ENCODE measurements around the gene COL17A1. TPM values are rescaled to one million over a fixed set of nuclear protein-coding genes. Genes with fewer than 3 reads are reported as not detected.

The COL17A1 gene
- total RNA-seq = under 1 TPM in 2 of 4 donors, not detected in 2; under 0.01 to 0.19 TPM

GRCh38 chr10:104085801-104086400, at the start of gene COL17A1:
Gene COL17A1, minus strand, starts transcription at chr10:104085880. Its CDS starts 5,207 bp downstream, at chr10:104080673.
- TF ChIP-seq, protein P1, sequence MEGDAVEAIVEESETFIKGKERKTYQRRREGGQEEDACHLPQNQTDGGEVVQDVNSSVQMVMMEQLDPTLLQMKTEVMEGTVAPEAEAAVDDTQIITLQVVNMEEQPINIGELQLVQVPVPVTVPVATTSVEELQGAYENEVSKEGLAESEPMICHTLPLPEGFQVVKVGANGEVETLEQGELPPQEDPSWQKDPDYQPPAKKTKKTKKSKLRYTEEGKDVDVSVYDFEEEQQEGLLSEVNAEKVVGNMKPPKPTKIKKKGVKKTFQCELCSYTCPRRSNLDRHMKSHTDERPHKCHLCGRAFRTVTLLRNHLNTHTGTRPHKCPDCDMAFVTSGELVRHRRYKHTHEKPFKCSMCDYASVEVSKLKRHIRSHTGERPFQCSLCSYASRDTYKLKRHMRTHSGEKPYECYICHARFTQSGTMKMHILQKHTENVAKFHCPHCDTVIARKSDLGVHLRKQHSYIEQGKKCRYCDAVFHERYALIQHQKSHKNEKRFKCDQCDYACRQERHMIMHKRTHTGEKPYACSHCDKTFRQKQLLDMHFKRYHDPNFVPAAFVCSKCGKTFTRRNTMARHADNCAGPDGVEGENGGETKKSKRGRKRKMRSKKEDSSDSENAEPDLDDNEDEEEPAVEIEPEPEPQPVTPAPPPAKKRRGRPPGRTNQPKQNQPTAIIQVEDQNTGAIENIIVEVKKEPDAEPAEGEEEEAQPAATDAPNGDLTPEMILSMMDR (IDR thresholded peaks at IDR 0.05; ENCODE audit: low read depth) = no peak

GRCh38 chr10:104130041-104130440, 44.4 kb upstream of the COL17A1 start:
- TF ChIP-seq, protein P1 (IDR thresholded peaks at IDR 0.05; ENCODE audit: low read depth) = no peak

- TF ChIP-seq, protein P1 (IDR thresholded peaks at IDR 0.05; ENCODE audit: low read depth) = no peak
These were observed 42.5 kb upstream of the COL17A1 start for GRCh38 chr10:104128214-104128613.

DNA sequence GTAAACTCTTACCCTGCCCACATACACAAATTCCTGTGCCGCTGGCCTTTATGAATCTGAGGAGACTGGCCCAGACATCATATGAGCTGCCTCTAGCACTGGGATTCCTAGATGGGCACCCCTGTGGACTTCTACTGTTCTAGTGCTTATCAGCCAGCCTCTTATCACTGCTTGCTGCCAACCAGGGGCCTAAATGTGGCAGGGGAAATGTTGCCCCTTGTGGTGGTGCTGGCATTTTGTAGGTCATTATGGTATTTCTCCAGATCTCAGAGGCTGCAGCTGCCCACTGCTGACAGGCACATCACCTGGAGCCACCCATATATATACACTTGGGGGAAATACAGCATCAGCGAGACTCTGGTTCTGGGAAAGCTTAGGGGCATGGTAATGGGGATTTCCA, 41.7 kb upstream of the COL17A1 start:
- TF ChIP-seq, protein P1 (IDR thresholded peaks at IDR 0.05; ENCODE audit: low read depth) = no peak

GRCh38 chr10:104123397-104123796, 37.7 kb upstream of the COL17A1 start:
- TF ChIP-seq, protein P1 (IDR thresholded peaks at IDR 0.05; ENCODE audit: low read depth) = no peak

DNA sequence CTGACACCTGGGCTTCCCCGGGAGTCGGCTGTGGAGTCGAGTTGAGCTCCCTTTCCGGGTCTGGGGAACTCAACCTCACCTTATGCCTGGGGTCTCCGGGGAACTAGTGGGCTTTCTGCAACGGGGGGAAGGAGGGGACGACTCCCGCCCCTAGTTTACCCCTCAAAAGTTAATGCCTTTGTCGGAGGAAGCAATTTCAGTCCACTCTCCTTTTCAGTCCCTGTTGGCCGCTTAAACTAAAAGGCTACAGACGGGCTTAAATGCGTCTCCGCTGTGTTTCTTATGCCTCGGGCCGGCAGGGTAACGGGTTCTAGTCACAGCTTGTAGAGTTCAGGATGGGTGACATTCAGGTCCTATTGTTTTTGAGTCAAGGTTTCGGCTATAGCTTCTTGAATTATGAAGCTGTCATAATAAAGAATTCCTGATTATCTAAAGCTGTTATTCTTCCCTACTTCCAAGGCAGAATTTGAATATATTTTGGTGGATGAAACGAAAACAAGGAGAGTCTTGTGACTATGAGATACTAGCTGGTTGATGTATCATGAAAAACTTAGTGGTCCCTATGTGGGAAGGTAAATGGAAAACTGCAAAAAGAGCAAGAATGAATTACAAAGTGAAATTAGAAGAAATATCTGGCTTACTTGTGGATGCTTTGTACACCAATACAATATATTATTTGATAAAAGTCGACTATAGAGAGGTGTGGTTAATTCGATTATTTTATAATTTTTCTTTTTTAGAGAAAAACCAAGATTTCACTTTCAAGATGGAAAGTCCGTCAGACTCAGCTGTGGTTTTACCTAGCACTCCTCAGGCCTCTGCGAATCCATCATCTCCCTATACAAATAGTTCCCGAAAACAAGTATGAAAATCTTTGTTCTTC, 36.8 kb upstream of the COL17A1 start:
- TF ChIP-seq, protein P1 (IDR thresholded peaks at IDR 0.05; ENCODE audit: low read depth) = no peak

- TF ChIP-seq, protein P1 (IDR thresholded peaks at IDR 0.05; ENCODE audit: low read depth) = no peak
These were observed 36.0 kb upstream of the COL17A1 start, which contains the start of gene SFR1 for GRCh38 chr10:104121485-104122224. Gene SFR1, plus strand, starts transcription at chr10:104122171. Its CDS starts 13 bp downstream, at chr10:104122184.

Measured in subcutaneous adipose tissue (tissue), 4 donors.